ENCODE measurements around the gene ZNF302.
"Not testable (repeated sequence)": the region's sequence is repeated elsewhere in the genome, so short reads cannot be mapped to it uniquely, and the experiment has no call there.

ZNF302 gene

GRCh38 chr19:34677386-34678084 is at the start of gene ZNF302:
Gene ZNF302 (plus strand): TSS chr19:34677678. CDS start chr19:34678805, 1,127 bp downstream.
- FAIRE-seq, result peak; percentile 82

GRCh38 chr19:34633802-34634201 is 43.7 kb upstream of the ZNF302 start:
- no peak for FAIRE-seq

- peak; percentile 90 for FAIRE-seq
Measured at GRCh38 chr19:34639491-34640085, 37.9 kb upstream of the ZNF302 start.

- no peak for FAIRE-seq
Measured at GRCh38 chr19:34642241-34642640, 35.2 kb upstream of the ZNF302 start.

- no peak for FAIRE-seq
Measured at GRCh38 chr19:34644991-34645461, 32.5 kb upstream of the ZNF302 start.

- no peak for FAIRE-seq
Measured at GRCh38 chr19:34645551-34645950, 31.9 kb upstream of the ZNF302 start.

GRCh38 chr19:34649886-34650543 is 27.5 kb upstream of the ZNF302 start:
- FAIRE-seq, result no peak

GRCh38 chr19:34651747-34652146 is 25.7 kb upstream of the ZNF302 start:
- no peak for FAIRE-seq

- no peak for FAIRE-seq
Measured at GRCh38 chr19:34654796-34655195, 22.7 kb upstream of the ZNF302 start.

GRCh38 chr19:34655651-34656050 is 21.8 kb upstream of the ZNF302 start:
- FAIRE-seq, result no peak

GRCh38 chr19:34661357-34661756 is 16.1 kb upstream of the ZNF302 start:
- no peak for FAIRE-seq

- no peak for FAIRE-seq
Measured at GRCh38 chr19:34662919-34663318, 14.6 kb upstream of the ZNF302 start.

- no peak for FAIRE-seq
Measured at GRCh38 chr19:34664168-34664567, 13.3 kb upstream of the ZNF302 start.

- no peak for FAIRE-seq
Measured at GRCh38 chr19:34664870-34665269, 12.6 kb upstream of the ZNF302 start.

GRCh38 chr19:34665275-34665674 is 12.2 kb upstream of the ZNF302 start:
- FAIRE-seq, result not testable (repeated sequence)

GRCh38 chr19:34666200-34666957 is 11.1 kb upstream of the ZNF302 start:
- FAIRE-seq, result no peak

GRCh38 chr19:34666958-34667265 is 10.6 kb upstream of the ZNF302 start:
- FAIRE-seq, result no peak

GRCh38 chr19:34667349-34668076 is 10.0 kb upstream of the ZNF302 start:
- no peak for FAIRE-seq

GRCh38 chr19:34668077-34668689 is 9.3 kb upstream of the ZNF302 start:
- FAIRE-seq, result not testable (repeated sequence)

GRCh38 chr19:34668690-34669089 is 8.8 kb upstream of the ZNF302 start:
- FAIRE-seq, result not testable (repeated sequence)

GRCh38 chr19:34669305-34669704 is 8.2 kb upstream of the ZNF302 start:
- FAIRE-seq, result no peak

- no peak for FAIRE-seq
Measured at GRCh38 chr19:34671972-34672371, 5.5 kb upstream of the ZNF302 start.

Data from G401.6 (cell line).